ENCODE results near the gene SACM1L.

GRCh38 chr3:45756055-45756454, 66.9 kb downstream of the SACM1L start:
- TF ChIP-seq CTCF (conservative IDR thresholded peaks at IDR 0.05; ENCODE audit: low read length) (no peak), EZH2phosphoT487 (IDR thresholded peaks at IDR 0.05; ENCODE audit: borderline replicate concordance) (no peak)
